ENCODE data around the gene UNC119B. TPM values are rescaled to one million over a fixed set of nuclear protein-coding genes. Genes with fewer than 3 reads are reported as not detected.
A peak's percentile ranks its signal among the peaks of the same experiment; 100 is the strongest.
"Not testable (repeated sequence)": the region's sequence is repeated elsewhere in the genome, so short reads cannot be mapped to it uniquely, and the experiment has no call there.

UNC119B gene
- total RNA-seq, 1 experiment from 2014 or later, result 15.0 TPM

- no peak for DNase-seq (ENCODE audit: low read depth)
These were observed 8.8 kb downstream of the UNC119B start for GRCh38 chr12:120719072-120719471.

GRCh38 chr12:120719496-120720233, 9.4 kb downstream of the UNC119B start:
- DNase-seq (ENCODE audit: low read depth), result no peak

GRCh38 chr12:120720234-120720986, 10.2 kb downstream of the UNC119B start:
- no peak for DNase-seq (ENCODE audit: low read depth)

- no peak for DNase-seq (ENCODE audit: low read depth)
These were observed 10.9 kb downstream of the UNC119B start for GRCh38 chr12:120720987-120721801.

- DNase-seq (ENCODE audit: low read depth), result no peak
These were observed 11.6 kb downstream of the UNC119B start for GRCh38 chr12:120721866-120722265.

- no peak for DNase-seq (ENCODE audit: low read depth)
These were observed 12.5 kb downstream of the UNC119B start for GRCh38 chr12:120722784-120723183.

GRCh38 chr12:120724720-120725119, 14.5 kb downstream of the UNC119B start:
- DNase-seq (ENCODE audit: low read depth), result no peak

- DNase-seq (ENCODE audit: low read depth), result no peak
These were observed 14.9 kb downstream of the UNC119B start for GRCh38 chr12:120725151-120725658.

GRCh38 chr12:120725659-120726509, 15.6 kb downstream of the UNC119B start, which contains the start of gene ACADS:
Gene ACADS (plus strand): TSS chr12:120725826. CDS start chr12:120725886, 60 bp downstream.
- DNase-seq (ENCODE audit: low read depth), result peak; percentile 93

GRCh38 chr12:120726510-120726793, 16.2 kb downstream of the UNC119B start:
- DNase-seq (ENCODE audit: low read depth), result no peak

- DNase-seq (ENCODE audit: low read depth), result no peak
These were observed 16.7 kb downstream of the UNC119B start for GRCh38 chr12:120726961-120727360.

GRCh38 chr12:120732198-120732597, 21.9 kb downstream of the UNC119B start:
- DNase-seq (ENCODE audit: low read depth), result not testable (repeated sequence)

- no peak for DNase-seq (ENCODE audit: low read depth)
These were observed 23.3 kb downstream of the UNC119B start for GRCh38 chr12:120733574-120733973.

GRCh38 chr12:120734210-120734609, 24.0 kb downstream of the UNC119B start:
- no peak for DNase-seq (ENCODE audit: low read depth)

GRCh38 chr12:120735181-120735580, 24.9 kb downstream of the UNC119B start:
- DNase-seq (ENCODE audit: low read depth), result no peak

- no peak for DNase-seq (ENCODE audit: low read depth)
These were observed 26.4 kb downstream of the UNC119B start for GRCh38 chr12:120736404-120737331.

- peak; percentile 36 for DNase-seq (ENCODE audit: low read depth)
These were observed 27.4 kb downstream of the UNC119B start for GRCh38 chr12:120737557-120738251.

- no peak for DNase-seq (ENCODE audit: low read depth)
These were observed 28.2 kb downstream of the UNC119B start for GRCh38 chr12:120738252-120739030.
